Colonic mucosa (tissue), 4 donors: ENCODE data around the gene WWOX. TPM values are rescaled to one million over a fixed set of nuclear protein-coding genes. Genes with fewer than 3 reads are reported as not detected.

Experiments used
- DNase-seq: peaks from one replicate; pipeline ENCODE4 v3.0.0-alpha.2; 2020
- H3K27ac ChIP-seq: fragments of 200-600 bp; one replicate; pipeline ENCODE4 v1.8.0; 2021
- H3K27me3 ChIP-seq: fragments of 200-600 bp; one replicate; pipeline ENCODE4 v1.8.0; 2021
- H3K36me3 ChIP-seq: fragments of 200-600 bp; one replicate; pipeline ENCODE4 v1.8.0; 2021
- H3K4me1 ChIP-seq: fragments of 200-600 bp; one replicate; pipeline ENCODE4 v1.8.0; 2021; ENCODE audit warnings: mild to moderate bottlenecking
- H3K4me3 ChIP-seq: fragments of 200-600 bp; one replicate; pipeline ENCODE4 v1.8.0; 2021
- H3K9ac ChIP-seq, 2 donors: one replicate each; pipeline ENCODE4 v1.7.0; 2013; ENCODE audit warnings: control low read depth in 2 of 2, low read depth in 2 of 2, low read length in 2 of 2
- H3K9me3 ChIP-seq: fragments of 200-600 bp; one replicate; pipeline ENCODE4 v1.8.0; 2021
- intact Hi-C: fragments of 100-400 bp; cut with DNase I; formaldehyde crosslinking; loops from one replicate; pipeline ENCODE4 v1.14.1; 2022
- total RNA-seq, 2 donors: library from RNA; stranded (reverse); fragmentation: NEBNext Ultra II Directional in 1 of 2; extraction: Animal tissue kit (Norgen Biotek cat#: 25700) in 1 of 2; gene quantifications; one replicate each; pipeline ENCODE4 v1.2.1, GENCODE V29; 2021
- TF ChIP-seq, protein P1 (sequence below): fragments of 200-600 bp; IDR thresholded peaks from one replicate; pipeline ENCODE4 v1.8.0; 2022; ENCODE audit warnings: antibody characterized with exemption, mild to moderate bottlenecking
- donor health status: healthy.
- donor health status: DM: no; HTN: no; CAD: no.
- donor health status: DM: no; HTN: no; CAD: no.

The WWOX gene
- total RNA-seq, 2 donors from 2014 or later = 7.2 to 11.0 TPM

DNA sequence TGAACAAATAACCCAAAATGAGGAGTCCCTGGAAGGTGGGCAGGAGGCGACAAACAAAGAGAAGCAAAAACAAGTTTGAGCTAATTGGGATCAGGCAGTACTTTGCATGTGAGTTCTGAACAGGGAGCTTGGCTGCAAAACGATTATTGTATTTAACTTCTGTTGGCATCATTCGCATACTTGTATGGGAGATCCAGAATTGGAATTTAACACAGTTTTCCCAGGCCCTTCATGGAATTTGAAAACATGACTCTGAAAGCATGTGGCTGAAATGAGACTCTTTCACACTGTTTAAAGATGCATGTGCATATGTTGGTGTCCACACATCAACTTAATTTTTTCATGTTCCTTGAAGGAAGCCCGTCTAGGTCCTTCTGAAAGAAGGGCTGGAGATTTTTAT lies 674.3 kb downstream of the WWOX start:
- H3K4me3 ChIP-seq = no peak overlapping the region
- TF ChIP-seq, protein P1, sequence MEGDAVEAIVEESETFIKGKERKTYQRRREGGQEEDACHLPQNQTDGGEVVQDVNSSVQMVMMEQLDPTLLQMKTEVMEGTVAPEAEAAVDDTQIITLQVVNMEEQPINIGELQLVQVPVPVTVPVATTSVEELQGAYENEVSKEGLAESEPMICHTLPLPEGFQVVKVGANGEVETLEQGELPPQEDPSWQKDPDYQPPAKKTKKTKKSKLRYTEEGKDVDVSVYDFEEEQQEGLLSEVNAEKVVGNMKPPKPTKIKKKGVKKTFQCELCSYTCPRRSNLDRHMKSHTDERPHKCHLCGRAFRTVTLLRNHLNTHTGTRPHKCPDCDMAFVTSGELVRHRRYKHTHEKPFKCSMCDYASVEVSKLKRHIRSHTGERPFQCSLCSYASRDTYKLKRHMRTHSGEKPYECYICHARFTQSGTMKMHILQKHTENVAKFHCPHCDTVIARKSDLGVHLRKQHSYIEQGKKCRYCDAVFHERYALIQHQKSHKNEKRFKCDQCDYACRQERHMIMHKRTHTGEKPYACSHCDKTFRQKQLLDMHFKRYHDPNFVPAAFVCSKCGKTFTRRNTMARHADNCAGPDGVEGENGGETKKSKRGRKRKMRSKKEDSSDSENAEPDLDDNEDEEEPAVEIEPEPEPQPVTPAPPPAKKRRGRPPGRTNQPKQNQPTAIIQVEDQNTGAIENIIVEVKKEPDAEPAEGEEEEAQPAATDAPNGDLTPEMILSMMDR = no peak
- no peak overlapping the region for H3K27ac ChIP-seq
- no peak for DNase-seq
- H3K27me3 ChIP-seq = no peaks in the 10 kb centered on the region
- intact Hi-C loops = loop anchor here (5.0 to 10.0 kb wide), 2 partner anchors 66 to 269 kb away; no protein-coding TSS in a partner anchor
- no peaks in the 10 kb centered on the region for H3K36me3 ChIP-seq
- no peaks in the 10 kb centered on the region for H3K4me1 ChIP-seq
- no peak overlapping the region for H3K9ac ChIP-seq
- H3K9me3 ChIP-seq = no peaks in the 10 kb centered on the region

DNA sequence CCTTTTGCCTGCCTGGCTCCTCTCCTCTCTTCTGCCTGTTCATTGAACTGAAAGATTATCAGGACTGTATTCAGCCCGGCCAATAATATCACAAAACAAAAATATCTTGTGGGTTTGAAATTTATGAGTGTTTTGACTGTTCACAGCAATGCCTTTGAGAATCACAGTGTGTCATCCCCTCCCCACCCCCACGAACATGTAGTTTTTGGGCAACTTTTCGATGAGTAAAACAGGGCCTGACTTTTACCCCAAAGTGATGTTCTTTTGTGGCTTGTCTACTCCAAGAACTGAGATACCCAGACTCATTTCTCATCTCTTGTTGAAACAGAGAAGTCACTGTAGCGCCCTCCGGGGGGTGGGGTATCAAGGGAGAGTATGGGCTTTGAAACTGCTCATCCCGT lies 675.7 kb downstream of the WWOX start:
- Histone ChIP-seq H3K4me1 (no peaks in the 10 kb centered on the region), H3K9ac (no peak overlapping the region), H3K9me3 (no peaks in the 10 kb centered on the region), H3K27ac (no peak overlapping the region), H3K27me3 (no peaks in the 10 kb centered on the region), H3K4me3 (no peak overlapping the region), H3K36me3 (no peaks in the 10 kb centered on the region)
- TF ChIP-seq, protein P1 = no peak
- intact Hi-C loops = loop anchor here (10.0 kb wide), 1 partner anchor 270 kb away; no protein-coding TSS in a partner anchor
- DNase-seq = no peak

DNA sequence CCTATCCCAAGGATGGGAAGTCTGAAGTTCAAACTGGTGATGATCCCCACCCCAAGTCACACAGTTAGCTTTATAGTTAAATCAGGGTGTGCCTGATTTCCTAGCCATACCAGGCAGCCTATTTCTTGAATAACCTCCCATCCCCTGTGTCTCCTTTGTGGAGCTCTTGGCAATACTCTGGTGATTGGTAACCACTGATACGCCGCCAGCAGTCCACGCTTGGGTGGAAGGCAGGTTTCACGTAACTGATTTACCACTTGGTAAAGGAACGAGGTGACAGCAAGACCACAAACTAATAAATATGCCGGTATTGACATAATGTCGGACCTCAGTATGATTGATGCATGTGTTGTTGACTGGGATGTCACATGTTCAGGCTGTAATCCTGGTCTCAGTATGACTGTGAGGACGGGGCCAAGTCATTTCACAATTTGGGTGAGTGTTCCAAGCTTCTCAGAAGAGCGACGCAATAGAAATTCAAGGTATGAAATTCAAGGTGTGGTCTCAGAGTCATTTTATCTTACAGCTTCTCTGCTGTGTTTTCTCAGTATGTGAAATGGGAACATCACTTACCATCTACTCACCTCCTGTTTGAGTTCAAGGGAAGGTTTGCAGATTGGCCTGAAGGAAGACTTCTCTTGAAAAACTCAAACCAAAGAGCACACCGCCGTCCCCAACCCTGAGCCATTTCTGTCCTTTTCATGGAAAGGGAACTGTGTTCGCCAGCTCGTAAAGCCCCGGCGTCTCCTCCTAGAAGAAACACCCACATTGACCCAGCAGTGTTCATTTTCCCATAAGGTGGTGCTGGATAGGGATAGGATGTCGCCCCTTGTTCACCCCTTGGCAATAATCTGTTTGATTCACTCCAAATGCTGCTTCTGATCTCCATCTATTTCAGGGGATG lies 678.9 kb downstream of the WWOX start:
- Histone ChIP-seq H3K4me1 (no peaks in the 10 kb centered on the region), H3K27me3 (no peaks in the 10 kb centered on the region), H3K9me3 (no peaks in the 10 kb centered on the region), H3K36me3 (no peaks in the 10 kb centered on the region), H3K27ac (no peak overlapping the region), H3K9ac (no peak overlapping the region), H3K4me3 (no peak overlapping the region)
- no peak for DNase-seq
- TF ChIP-seq, protein P1 = no peak
- intact Hi-C loops = loop anchor here (10.0 kb wide), 1 partner anchor 274 kb away; no protein-coding TSS in a partner anchor

DNA sequence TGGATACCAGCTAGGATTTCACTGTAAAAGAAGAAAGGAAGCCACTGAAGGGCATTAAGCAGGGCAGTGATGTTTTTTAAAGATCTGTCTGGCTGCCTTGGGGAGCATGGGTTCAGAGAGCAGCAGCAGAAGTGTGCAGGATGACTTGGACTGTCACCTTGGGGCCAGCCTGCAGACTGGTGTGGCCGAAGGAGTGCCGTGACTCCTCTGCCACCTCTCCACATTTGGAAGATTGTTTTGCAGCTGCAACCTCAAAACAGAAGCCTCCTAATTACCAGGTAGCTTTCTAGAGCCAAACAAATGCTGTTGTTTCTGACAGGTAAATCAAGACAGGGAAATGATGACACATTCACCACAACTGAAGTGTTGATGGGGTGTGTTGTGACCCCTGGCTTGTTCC lies 681.4 kb downstream of the WWOX start:
- intact Hi-C loops = no loop called here

DNA sequence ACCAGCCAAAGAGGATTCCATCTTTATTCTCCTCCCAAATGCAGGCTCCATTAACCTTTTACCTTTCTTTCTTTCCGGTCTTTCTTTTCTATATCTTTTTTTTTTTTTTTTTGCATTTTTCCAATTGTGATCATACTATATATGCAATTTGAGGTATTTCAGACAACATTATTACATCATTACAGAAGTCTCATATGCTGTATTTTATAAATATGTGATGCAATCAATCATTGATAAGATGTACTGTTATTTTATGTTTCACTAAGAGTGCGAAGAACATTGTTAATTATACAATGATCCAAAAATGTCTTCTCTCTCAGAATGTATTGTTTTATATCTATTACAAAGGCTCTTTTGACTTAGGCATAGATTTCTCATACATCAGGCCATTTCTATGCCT lies 683.1 kb downstream of the WWOX start:
- TF ChIP-seq, protein P1 = no peak
- H3K9me3 ChIP-seq = no peaks in the 10 kb centered on the region
- H3K4me1 ChIP-seq = no peaks in the 10 kb centered on the region
- H3K27ac ChIP-seq = no peak overlapping the region
- DNase-seq = no peak
- no peaks in the 10 kb centered on the region for H3K27me3 ChIP-seq
- H3K4me3 ChIP-seq = no peak overlapping the region
- intact Hi-C loops = no loop called here
- no peaks in the 10 kb centered on the region for H3K36me3 ChIP-seq
- no peak overlapping the region for H3K9ac ChIP-seq

More for the DNA sequence above, 681.4 kb downstream of the WWOX start:
- Histone ChIP-seq H3K27me3 (no peaks in the 10 kb centered on the region), H3K36me3 (no peaks in the 10 kb centered on the region), H3K4me3 (no peak overlapping the region), H3K9me3 (no peaks in the 10 kb centered on the region), H3K9ac (no peak overlapping the region), H3K4me1 (no peaks in the 10 kb centered on the region), H3K27ac (no peak overlapping the region)
- TF ChIP-seq, protein P1 = no peak
- DNase-seq = no peak
